Measurements from ENCODE around the gene DEFB128. TPM values are rescaled to one million over a fixed set of nuclear protein-coding genes. Genes with fewer than 3 reads are reported as not detected.

The DEFB128 gene
- total RNA-seq (2012; rRNA removed) = not detected in 2 replicates
- not detected in 2 replicates for polyA plus RNA-seq (2012; rRNA removed)
- polyA plus RNA-seq (2012; cell fraction: cytosol; rRNA removed) = not detected in 2 replicates
- not detected in 2 replicates for polyA plus RNA-seq (2012; cell fraction: nucleus; rRNA removed; ENCODE audit: low replicate concordance)
- not detected for Bru-seq, nascent RNA
- not detected for BruChase-seq, experiment 1, labeled RNA remaining after a 6-hour chase
- BruChase-seq, experiment 2, labeled RNA remaining after a 2-hour chase = not detected
- long read RNA-seq = 0 reads

- no peak within 1 kb of the TSS for H3K23ac ChIP-seq (ENCODE audit: low read depth, low read length)
- no peaks in the 10 kb centered on the region for H3K79me1 ChIP-seq (ENCODE audit: low read depth in 1 of 2, low read length in 2 of 2)
- H2BK5ac ChIP-seq (ENCODE audit: low read depth, low read length, poor library complexity, severe bottlenecking) = no peak within 1 kb of the TSS
- intact Hi-C loops (cut with micrococcal nuclease) = no loop called here
- ChIA-PET CTCF (no interaction called here), POLR2A (ENCODE audit: unreplicated experiment) (no interaction called here)
- no peak within 1 kb of the TSS for H4K8ac ChIP-seq (ENCODE audit: low read depth in 2 of 2, low read length in 2 of 2)
- WGBS, 2 experiments (ENCODE audit: extremely low coverage in 2 of 2, insufficient read length in 1 of 2) = 46% methylated on average over 2 of the region's 7 CpGs; no CpG with 5 or more reads in 1 of the 2 experiments
- H3K18ac ChIP-seq (ENCODE audit: low read depth, low read length) = no peak within 1 kb of the TSS
- no peak within 1 kb of the TSS for H2BK15ac ChIP-seq (ENCODE audit: low read depth, low read length)
- no peak for DNase-seq
- no peaks in the 10 kb centered on the region for H3K36me3 ChIP-seq (ENCODE audit: control insufficient read depth, insufficient read depth, low read length)
- H3K4me3 ChIP-seq (ENCODE audit: insufficient read depth, low read depth, low read length) = no peak within 1 kb of the TSS
- no peak within 1 kb of the TSS for H3K27ac ChIP-seq (ENCODE audit: insufficient read depth, low read length)
- no peak within 1 kb of the TSS for H4K5ac ChIP-seq (ENCODE audit: low read depth, low read length)
- no peak within 1 kb of the TSS for H2AFZ ChIP-seq (replicated peaks; ENCODE audit: low read length, poor library complexity)
- BruUV-seq (replicated peaks) = no TSS peak
- no peak within 1 kb of the TSS for H3K9ac ChIP-seq (ENCODE audit: low read depth, low read length)
- H3K4me2 ChIP-seq (ENCODE audit: low read depth, low read length) = no peak within 1 kb of the TSS
- in situ Hi-C loops (cut with MboI; ENCODE audit: low sequenced_read_pairs) = no loop called here
- no peak within 1 kb of the TSS for H2AK9ac ChIP-seq (replicated peaks; ENCODE audit: low read depth, low read length, poor library complexity)
- no peak within 1 kb of the TSS for H3K4ac ChIP-seq (ENCODE audit: low read depth, low read length)
- no peaks in the 10 kb centered on the region for H3K9me1 ChIP-seq (ENCODE audit: insufficient read depth, low read length)
- no peaks in the 10 kb centered on the region for H3K4me1 ChIP-seq (ENCODE audit: control insufficient read depth, insufficient read depth, low read length)
- no peak within 1 kb of the TSS for H4K91ac ChIP-seq (ENCODE audit: insufficient read depth, low read depth, low read length)
- no peak within 1 kb of the TSS for H2AK5ac ChIP-seq (ENCODE audit: low read depth, low read length)
- H3K27me3 ChIP-seq (ENCODE audit: control insufficient read depth, insufficient read depth, low read length) = no peaks in the 10 kb centered on the region; the same call in 1 of the 2 replicates
- no peak within 1 kb of the TSS for H3K14ac ChIP-seq (replicated peaks; ENCODE audit: low read depth, low read length)
- H3K56ac ChIP-seq (ENCODE audit: extremely low read depth, insufficient read depth, low read length) = no peak within 1 kb of the TSS
- H3K9me3 ChIP-seq (ENCODE audit: control insufficient read depth, insufficient read depth, low read length) = no peaks in the 10 kb centered on the region
- H2BK120ac ChIP-seq (ENCODE audit: low read depth, low read length) = no peak within 1 kb of the TSS
- H2BK20ac ChIP-seq (ENCODE audit: low read depth, low read length) = no peak within 1 kb of the TSS
- ATAC-seq (ENCODE audit: low read depth) = no peak
- no peaks in the 10 kb centered on the region for H4K20me1 ChIP-seq (ENCODE audit: insufficient read depth, low read length)
- TF ChIP-seq CEBPB (IDR thresholded peaks at IDR 0.05; ENCODE audit: low read depth, low read length) (no peak), CHD1 (IDR thresholded peaks at IDR 0.05; ENCODE audit: low read depth, low read length) (no peak), RAD21 (IDR thresholded peaks at IDR 0.05; ENCODE audit: low read length) (no peak), POLR2A (IDR thresholded peaks at IDR 0.05; ENCODE audit: low read depth, low read length) (no peak), NFE2L2 (IDR thresholded peaks at IDR 0.05; ENCODE audit: low read depth, low read length) (no peak), MXI1 (IDR thresholded peaks at IDR 0.05; ENCODE audit: borderline replicate concordance, low read depth, low read length) (no peak), MAZ (IDR thresholded peaks at IDR 0.05; ENCODE audit: borderline replicate concordance, low read depth, low read length) (no peak), MAFK (IDR thresholded peaks at IDR 0.05; ENCODE audit: low read depth, low read length) (no peak), RFX5 (IDR thresholded peaks at IDR 0.05; ENCODE audit: low read depth, low read length) (no peak), ELK1 (IDR thresholded peaks at IDR 0.05; ENCODE audit: borderline replicate concordance, low read depth, low read length) (no peak), RCOR1 (IDR thresholded peaks at IDR 0.05; ENCODE audit: insufficient replicate concordance, low read length) (no peak), BHLHE40 (IDR thresholded peaks at IDR 0.05; ENCODE audit: low read depth, low read length) (no peak), CTCF (conservative IDR thresholded peaks at IDR 0.05; ENCODE audit: low read depth, low read length) (no peak), SMC3 (IDR thresholded peaks at IDR 0.05; ENCODE audit: low read depth, low read length) (no peak), FOS (IDR thresholded peaks at IDR 0.05; ENCODE audit: low read depth, low read length) (no peak)
- dilution Hi-C loops (cut with HindIII; ENCODE audit: low sequenced_read_pairs, unreplicated experiment) = no loop called here
Measured at GRCh38 chr20:189611-190010, at the start of gene DEFB128. TSS of gene DEFB128 (minus strand) at chr20:189711. CDS start at chr20:189623, 88 bp downstream.
